ENCODE results near the gene SLC17A1.

DNA sequence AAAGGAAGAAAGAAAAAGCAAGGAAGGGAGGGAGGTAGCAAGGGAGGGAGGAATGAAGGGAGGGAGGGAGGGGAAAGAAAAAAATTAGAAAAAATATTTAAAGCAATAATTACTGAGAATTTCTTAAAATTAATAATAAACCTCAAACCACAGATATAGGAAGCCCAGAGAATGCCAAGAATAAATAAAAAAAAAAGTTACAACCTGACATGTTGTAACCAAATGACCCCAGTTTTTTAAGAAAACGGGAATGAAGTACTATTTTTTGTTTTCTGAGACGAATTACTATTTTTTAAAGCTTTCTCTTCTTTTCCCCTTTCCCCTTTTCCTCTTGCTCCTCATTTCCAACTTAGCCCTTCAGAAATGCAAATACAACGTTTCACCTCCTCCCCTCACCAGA is 16.7 kb downstream of the SLC17A1 start:
- TF ChIP-seq, protein P1, sequence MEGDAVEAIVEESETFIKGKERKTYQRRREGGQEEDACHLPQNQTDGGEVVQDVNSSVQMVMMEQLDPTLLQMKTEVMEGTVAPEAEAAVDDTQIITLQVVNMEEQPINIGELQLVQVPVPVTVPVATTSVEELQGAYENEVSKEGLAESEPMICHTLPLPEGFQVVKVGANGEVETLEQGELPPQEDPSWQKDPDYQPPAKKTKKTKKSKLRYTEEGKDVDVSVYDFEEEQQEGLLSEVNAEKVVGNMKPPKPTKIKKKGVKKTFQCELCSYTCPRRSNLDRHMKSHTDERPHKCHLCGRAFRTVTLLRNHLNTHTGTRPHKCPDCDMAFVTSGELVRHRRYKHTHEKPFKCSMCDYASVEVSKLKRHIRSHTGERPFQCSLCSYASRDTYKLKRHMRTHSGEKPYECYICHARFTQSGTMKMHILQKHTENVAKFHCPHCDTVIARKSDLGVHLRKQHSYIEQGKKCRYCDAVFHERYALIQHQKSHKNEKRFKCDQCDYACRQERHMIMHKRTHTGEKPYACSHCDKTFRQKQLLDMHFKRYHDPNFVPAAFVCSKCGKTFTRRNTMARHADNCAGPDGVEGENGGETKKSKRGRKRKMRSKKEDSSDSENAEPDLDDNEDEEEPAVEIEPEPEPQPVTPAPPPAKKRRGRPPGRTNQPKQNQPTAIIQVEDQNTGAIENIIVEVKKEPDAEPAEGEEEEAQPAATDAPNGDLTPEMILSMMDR (IDR thresholded peaks at IDR 0.05), result no peak
- no peak for TF ChIP-seq POLR2A (IDR thresholded peaks at IDR 0.05)
- no peak for TF ChIP-seq POLR2AphosphoS5 (IDR thresholded peaks at IDR 0.05)
